Left colon (tissue), 2 donors: ENCODE results near the gene SPTSSA. TPM values are rescaled to one million over a fixed set of nuclear protein-coding genes. Genes with fewer than 3 reads are reported as not detected.

ENCODE experiments used
- ATAC-seq: fragments of 200-7000 bp; cut with Tn5 transposase; one replicate; pipeline ENCODE4 v1.9.1; 2020; ENCODE audit warnings: mild to moderate bottlenecking, moderate library complexity
- DNase-seq, 2 donors: peaks; one replicate each; pipeline ENCODE4 v3.0.0-alpha.2; 2020
- intact Hi-C, 2 donors: fragments of 100-400 bp; cut with DNase I in 1 of 2; cut with micrococcal nuclease in 1 of 2; formaldehyde crosslinking; loops; one replicate each; pipeline versions ENCODE4 v1.11.2 to v1.14.0; 2022; cut with DNase I, micrococcal nuclease
- total RNA-seq, 2 donors: library from RNA; stranded (reverse); fragmentation: NEBNext Ultra II Directional; extraction: Animal tissue kit (Norgen Biotek cat#: 25700); gene quantifications; one replicate each; pipeline ENCODE4 v1.2.1, GENCODE V29; 2021
- donor health status: DM: no; HTN: no; CAD: no.
- donor health status: DM: yes; HTN: yes; CAD: no.

The SPTSSA gene
- total RNA-seq, 2 donors from 2014 or later, result 47.4 to 59.1 TPM

DNA sequence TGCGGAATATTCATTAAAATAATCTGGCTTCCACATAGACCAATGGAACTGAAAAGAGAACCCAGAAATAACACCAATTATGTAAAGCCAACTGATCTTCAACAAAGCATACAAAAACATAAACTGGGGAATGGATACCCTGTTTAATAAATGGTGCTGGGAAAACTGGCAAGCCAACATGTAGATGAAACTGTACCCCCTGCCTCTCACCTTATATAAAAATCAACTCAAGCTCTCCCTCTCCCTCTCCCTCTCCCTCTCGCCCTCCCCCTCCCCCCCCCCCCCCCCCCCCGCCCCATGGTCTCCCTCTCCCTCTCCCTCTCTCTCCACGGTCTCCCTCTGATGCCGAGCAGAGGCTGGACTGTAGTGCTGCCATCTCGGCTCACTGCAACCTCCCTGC, 13.1 kb upstream of the SPTSSA start:
- DNase-seq, result no peak
- no peak for ATAC-seq
- intact Hi-C loops, result no loop called here

GRCh38 chr14:34474187-34474679, 12.2 kb upstream of the SPTSSA start:
- ATAC-seq (no peak), DNase-seq (no peak)
- intact Hi-C loops, result no loop called here

- intact Hi-C loops, result no loop called here
- no peak for DNase-seq
- no peak for ATAC-seq
Observed at GRCh38 chr14:34472706-34473279, 10.8 kb upstream of the SPTSSA start.

DNA sequence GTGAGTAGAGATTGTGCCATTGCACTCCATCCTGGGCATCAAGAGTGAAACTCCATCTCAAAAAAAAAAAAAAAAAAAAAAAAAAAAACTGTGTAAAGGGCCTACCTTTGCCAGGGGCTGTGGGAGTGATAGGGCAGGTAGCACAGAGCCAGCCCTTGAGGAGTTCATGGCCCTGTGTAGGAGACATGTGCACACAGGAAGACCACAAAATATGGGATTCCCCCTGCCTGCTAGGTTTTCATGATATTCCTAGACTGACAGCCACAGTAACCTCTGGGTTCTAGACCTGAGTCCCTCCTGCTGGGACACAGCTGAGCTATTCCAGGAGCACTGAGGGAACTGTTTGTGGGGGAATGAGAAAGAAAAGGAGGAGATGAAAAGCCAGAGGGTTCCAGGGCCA, 8.3 kb upstream of the SPTSSA start:
- intact Hi-C loops, result no loop called here
- no peak for ATAC-seq
- DNase-seq, result no peak

DNA sequence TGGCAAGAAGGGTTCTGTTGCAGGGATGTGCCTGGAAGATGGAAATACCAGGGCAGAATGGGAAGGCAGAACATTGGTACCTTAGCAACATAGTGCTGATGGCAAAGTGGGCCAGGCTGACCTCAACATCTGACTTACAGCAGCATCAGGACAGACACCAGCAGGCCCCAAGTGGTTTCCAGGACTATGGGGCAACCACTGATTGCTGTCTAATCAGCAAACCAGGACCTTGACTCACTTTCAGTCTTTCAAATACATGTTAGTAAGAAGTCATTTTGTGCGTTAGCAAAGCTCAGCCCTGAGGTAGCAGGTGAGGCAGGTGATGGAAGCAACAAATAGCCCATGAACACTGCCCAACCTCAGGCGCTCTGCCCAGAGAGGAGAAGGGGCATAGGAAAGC, 4.7 kb upstream of the SPTSSA start:
- ATAC-seq (no peak), DNase-seq (no peak)
- intact Hi-C loops, result no loop called here

DNA sequence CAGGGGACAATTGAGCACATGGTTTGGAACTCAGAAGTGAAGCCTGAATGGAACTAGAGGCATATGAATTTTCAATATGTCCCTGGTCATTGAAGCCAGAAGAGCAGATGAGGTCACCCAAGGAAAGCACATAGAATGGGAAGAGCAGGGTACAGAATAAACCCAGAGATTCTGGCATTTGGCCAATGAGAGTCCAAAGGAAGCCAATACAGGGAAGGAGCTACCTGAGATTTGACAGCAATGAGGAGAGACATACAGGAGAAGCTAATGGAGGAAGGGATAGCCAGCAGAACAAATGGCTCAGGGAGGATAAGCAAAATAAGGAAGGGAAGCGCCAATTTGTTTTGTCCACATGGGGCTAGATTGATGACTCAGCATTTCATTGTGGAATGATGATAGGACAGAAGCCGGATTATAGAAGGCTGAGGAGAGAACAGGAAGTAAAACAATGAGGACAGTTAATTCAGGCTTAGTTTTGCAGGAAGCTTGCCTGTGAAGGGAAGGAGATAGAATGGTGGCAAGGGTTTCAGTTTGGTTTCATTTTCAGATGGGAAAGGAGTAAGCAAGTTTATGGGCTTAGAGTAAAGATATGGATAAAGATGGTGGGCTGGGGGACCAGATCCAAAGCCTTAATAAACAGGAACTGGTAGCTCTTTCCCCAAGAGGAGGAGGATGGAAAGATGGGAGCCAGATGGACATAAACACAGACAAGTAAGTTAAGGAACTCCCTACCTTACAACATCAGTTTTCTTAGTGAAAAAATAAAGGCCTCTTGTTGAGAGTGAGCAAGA, 3.2 kb upstream of the SPTSSA start:
- intact Hi-C loops, result no loop called here
- DNase-seq (no peak), ATAC-seq (peak; percentile 47)

- DNase-seq, result no peak
- no peak for ATAC-seq
- intact Hi-C loops, result no loop called here
Observed at GRCh38 chr14:34463598-34463961, 1.5 kb upstream of the SPTSSA start.

DNA sequence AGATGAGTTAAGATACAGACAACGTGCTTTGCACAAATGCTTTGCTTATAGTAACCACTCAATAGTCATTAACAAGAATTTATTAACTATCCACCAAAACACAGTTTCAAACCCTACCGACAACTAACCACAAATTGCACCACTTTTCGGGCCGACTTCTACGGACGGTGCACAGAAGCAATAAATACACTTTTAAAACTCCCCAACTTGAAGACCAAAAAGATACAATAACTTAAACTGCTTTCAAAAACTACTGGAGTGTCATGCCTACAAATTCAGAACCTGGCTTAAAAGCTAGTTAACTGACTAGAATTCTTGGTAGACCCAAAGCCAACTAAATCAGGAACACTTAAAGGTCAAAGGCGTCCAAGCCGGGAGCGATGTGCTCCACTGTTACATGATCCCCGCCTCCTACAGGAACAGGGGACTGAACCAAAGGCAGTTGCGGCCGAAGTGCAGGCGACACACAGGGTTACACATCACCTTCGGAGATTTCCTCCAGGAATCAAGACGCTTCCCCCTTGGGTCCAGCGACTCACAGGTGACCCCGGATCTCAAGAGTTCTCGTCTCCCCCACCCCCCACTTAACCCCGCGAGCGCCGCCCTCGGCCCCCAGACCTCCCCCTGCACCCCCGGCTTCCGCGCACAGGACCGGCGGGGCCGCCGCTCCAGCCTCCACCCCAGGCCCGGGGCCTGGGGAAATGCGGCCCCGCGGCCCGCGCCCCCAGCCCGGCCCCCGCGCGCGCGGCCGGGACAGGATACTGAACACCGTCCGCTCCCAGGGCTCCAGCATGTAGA, 507 bp downstream of the SPTSSA start:
- intact Hi-C loops, result no loop called here
- DNase-seq (peak; percentile 58 to 70), ATAC-seq (peak; percentile 60)

DNA sequence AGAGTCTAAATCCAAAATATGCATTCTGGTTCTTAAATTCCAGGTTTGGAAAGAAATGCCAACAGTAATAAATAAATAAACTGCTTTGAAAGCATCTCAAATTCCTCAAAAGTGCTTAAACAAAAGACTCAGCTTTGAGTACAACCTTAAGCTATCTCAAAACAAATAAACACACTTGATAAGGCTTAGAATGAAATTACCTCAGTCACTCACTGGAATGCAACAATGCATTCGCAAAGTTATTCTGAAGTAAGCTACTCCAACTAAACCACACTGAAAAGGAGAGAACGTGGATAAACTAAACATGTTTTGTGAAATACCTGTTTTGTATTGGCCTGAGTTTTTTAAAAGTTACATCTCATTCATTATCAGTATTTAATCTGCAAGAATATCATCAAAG, 1.2 kb downstream of the SPTSSA start:
- intact Hi-C loops, result no loop called here
- DNase-seq (no peak), ATAC-seq (no peak)

DNA sequence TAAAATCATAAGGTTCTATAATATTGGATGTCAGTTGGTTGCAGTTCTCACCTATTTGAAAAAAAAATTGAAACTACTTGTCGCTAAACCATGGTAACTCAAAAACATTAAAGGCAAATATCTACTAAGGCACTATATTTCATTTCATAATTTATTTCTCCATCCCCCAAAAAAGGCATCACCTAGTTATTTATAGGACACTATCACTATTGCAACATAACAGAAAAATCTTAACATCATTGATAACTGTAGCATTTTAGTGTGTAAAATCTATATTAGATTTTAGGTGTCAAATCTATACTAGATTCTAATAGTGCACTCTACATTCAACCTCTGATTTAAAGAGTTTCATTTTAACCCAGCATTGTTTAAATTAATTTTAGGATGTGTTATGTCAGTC, 1.7 kb downstream of the SPTSSA start:
- intact Hi-C loops, result no loop called here
- DNase-seq, result no peak
- ATAC-seq, result no peak

GRCh38 chr14:34457186-34457585, 4.9 kb downstream of the SPTSSA start:
- ATAC-seq (no peak), DNase-seq (no peak)
- intact Hi-C loops, result no loop called here

- ATAC-seq, result no peak
- DNase-seq, result no peak
- intact Hi-C loops, result no loop called here
Observed at GRCh38 chr14:34453226-34453625, 8.8 kb downstream of the SPTSSA start.

DNA sequence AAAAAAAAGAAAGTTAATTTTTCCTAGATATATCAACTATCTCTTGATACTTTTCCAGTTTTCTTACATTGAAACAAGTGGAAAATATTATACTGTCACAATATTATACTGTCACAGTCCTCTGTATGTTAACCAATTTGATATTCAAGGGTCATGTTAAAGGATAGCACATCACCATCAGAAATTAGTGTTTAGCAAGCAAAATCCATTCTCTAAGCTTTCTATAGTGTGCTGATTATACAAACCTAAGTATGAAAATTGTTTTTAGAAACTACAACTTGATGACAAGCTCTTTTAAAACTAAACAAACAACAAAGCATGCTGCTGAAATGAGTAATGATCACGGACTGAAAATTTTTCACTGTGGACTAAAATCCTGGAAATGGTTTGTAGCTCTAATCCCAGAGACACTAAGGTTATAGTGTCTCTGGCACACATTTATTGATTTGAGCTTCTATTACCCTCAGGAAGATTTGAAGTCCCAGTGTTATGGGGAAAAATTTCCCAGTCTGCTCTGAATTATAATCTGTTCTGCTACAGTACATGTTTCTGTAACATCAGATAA, 9.7 kb downstream of the SPTSSA start:
- DNase-seq (no peak), ATAC-seq (no peak)
- intact Hi-C loops, result no loop called here

- peak; percentile 34 for ATAC-seq
- DNase-seq, result no peak
- intact Hi-C loops, result no loop called here
Observed at GRCh38 chr14:34450958-34451357, 11.1 kb downstream of the SPTSSA start.

DNA sequence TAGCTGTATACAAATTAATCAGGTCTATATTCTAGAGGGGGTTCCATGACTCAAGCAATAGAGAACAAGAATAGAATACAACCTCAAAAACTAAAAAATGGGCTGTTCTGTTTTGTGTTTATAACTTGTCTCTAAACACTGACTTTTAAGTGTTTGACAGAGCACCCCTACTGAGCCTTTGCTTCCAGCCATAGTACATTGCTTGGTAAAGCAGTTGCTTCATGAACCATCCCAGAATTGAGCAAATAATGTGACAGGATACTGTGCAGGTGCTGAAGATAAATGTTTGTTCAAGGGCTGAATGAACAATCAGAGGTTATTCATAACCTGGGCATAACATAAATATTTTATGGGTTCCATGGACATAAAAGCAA, 11.5 kb downstream of the SPTSSA start:
- intact Hi-C loops, result no loop called here
- DNase-seq, result no peak
- ATAC-seq, result peak; percentile 77

DNA sequence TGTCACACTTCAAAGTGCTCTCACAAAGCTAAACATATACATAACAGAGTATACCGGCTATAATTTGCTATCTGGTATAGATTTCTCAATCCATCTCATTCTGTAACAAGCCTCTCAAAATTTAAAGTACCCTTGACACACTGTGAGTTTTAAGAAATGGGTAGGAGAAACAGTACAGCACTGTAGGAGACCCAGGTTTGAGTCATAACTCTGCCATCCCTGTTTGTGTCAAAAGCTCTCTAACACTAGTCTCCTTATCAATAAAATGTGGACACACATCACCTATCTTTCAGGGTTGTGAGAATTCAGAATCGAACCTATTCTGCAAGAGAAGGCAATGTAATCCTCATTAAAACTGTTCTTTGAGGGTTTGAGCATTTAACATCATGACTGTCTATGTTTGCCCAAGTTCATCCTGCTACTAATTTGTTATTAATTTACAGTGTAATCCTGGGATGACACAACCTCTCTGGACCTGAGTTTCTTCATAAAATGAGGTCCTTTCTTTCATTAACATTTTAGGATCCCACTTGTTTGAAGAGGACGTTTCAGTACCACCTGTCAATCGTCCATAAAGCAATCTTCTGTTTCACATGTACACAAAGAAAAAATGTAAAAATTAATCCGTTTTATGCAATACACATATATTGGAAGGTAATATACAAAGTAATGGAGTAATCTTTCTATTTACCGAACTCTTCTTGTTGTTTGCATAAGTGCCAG, 12.1 kb downstream of the SPTSSA start:
- intact Hi-C loops, result no loop called here
- no peak for DNase-seq
- ATAC-seq, result peak; percentile 32

GRCh38 chr14:34439090-34439489, 22.9 kb downstream of the SPTSSA start:
- DNase-seq, result no peak
- no peak for ATAC-seq
- intact Hi-C loops, result no loop called here

- intact Hi-C loops, result no loop called here
Observed at GRCh38 chr14:34438438-34438837, 23.6 kb downstream of the SPTSSA start.

GRCh38 chr14:34437729-34438080, 24.3 kb downstream of the SPTSSA start:
- no peak for DNase-seq
- ATAC-seq, result no peak
- intact Hi-C loops, result no loop called here

More at GRCh38 chr14:34438438-34438837, 23.6 kb downstream of the SPTSSA start:
- no peak for DNase-seq
- no peak for ATAC-seq
